ENCODE data around the gene GPBAR1. TPM values are rescaled to one million over a fixed set of nuclear protein-coding genes. Genes with fewer than 3 reads are reported as not detected.

The GPBAR1 gene
- total and polyA plus RNA-seq, 2 of the 8 experiments (the other 6 are each of a cell fraction or from before 2014, with no cell fraction given), result 0.32 to 0.59 TPM

DNA sequence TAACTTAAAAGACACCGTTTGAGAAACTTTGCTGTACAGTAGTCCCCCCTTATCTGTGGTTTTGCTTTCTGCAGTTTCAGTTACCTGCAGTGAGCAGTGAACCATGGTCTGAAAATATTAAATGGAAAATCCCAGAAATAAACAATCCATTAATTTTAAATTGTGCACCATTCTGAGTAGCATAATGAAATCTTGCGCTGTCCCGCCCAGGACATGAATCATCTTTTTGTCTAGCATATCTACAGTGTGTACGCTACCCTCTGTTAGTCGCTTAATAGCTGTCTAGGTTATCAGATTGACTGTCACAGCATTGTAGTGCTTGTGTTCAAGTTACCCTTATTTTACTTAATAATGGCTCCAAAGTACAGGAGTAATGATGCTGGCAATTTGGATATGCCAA, 37.8 kb upstream of the GPBAR1 start:
- Histone ChIP-seq H3K14ac (ENCODE audit: insufficient read length) (no peak overlapping the region), H3K9me3 (ENCODE audit: insufficient read depth in 2 of 2, low read depth in 1 of 2, low read length in 1 of 2) (no peaks in the 10 kb centered on the region), H3K27ac (ENCODE audit: low read depth, low read length) (no peak overlapping the region), H3K4me3 (ENCODE audit: extremely low read depth in 1 of 4, insufficient read depth in 2 of 4, low read depth in 3 of 4, low read length in 4 of 4) (no peak overlapping the region), H2BK15ac (ENCODE audit: low read length) (no peak overlapping the region), H3K23me2 (ENCODE audit: low read depth, low read length) (peaks cover 2% of the 10 kb centered on the region; the same call in 1 of the 2 replicates), H2BK12ac (ENCODE audit: low read depth, low read length) (no peak overlapping the region), H2AFZ (ENCODE audit: low read length) (no peak overlapping the region), H2BK120ac (replicated peaks; ENCODE audit: low read depth, low read length) (no peak overlapping the region), H3K23ac (ENCODE audit: insufficient read length) (no peak overlapping the region), H3K4me1 (replicated peaks in 1 of 4; ENCODE audit: control insufficient read depth in 3 of 4, insufficient read depth in 4 of 4, low read length in 3 of 4) (peaks cover 0 to 10% (median 2%) of the 10 kb centered on the region in 4 experiments; a peak in 3 of 7 replicates), H3K36me3 (ENCODE audit: control insufficient read depth in 2 of 4, insufficient read depth in 4 of 4, low read length in 3 of 4) (peaks cover 5 to 38% (median 17%) of the 10 kb centered on the region in 4 experiments; a peak in 7 of 8 replicates), H3K18ac (ENCODE audit: extremely low read depth, low read length) (no peak overlapping the region), H3K79me1 (ENCODE audit: low read depth, low read length) (peaks cover 5% of the 10 kb centered on the region; the same call in 1 of the 2 replicates), H3K56ac (replicated peaks; ENCODE audit: insufficient read length, low read depth, low read length) (no peak overlapping the region), H4K91ac (replicated peaks; ENCODE audit: insufficient read length, low read length) (no peak overlapping the region), H2BK5ac (ENCODE audit: low read depth, low read length) (no peak overlapping the region), H4K5ac (ENCODE audit: insufficient read length, low read depth, low read length) (no peak overlapping the region), H4K8ac (ENCODE audit: extremely low read depth, insufficient read depth, low read length) (no peak overlapping the region), H2BK20ac (ENCODE audit: low read length) (no peak overlapping the region), H3K79me2 (ENCODE audit: control insufficient read depth in 1 of 2, insufficient read depth in 2 of 2, low read length in 2 of 2) (peaks cover 36 to 76% of the 10 kb centered on the region in 2 experiments), H3K27me3 (replicated peaks in 1 of 4; ENCODE audit: control insufficient read depth in 3 of 4, extremely low read depth in 1 of 4, insufficient read depth in 3 of 4, low read length in 3 of 4) (no peaks in the 10 kb centered on the region), H3K4ac (replicated peaks; ENCODE audit: insufficient read length, low read depth, low read length) (no peak overlapping the region), H4K20me1 (replicated peaks in 1 of 2; ENCODE audit: control insufficient read depth in 1 of 2, insufficient read depth in 2 of 2, low read length in 2 of 2) (peaks cover 10 to 14% of the 10 kb centered on the region in 2 experiments), H2AK5ac (ENCODE audit: low read depth, low read length) (no peak overlapping the region), H3K4me2 (ENCODE audit: insufficient read depth in 1 of 2, low read depth in 2 of 2, low read length in 2 of 2) (no peak overlapping the region), H3K9ac (replicated peaks in 1 of 4; ENCODE audit: extremely low read depth in 1 of 4, low read depth in 3 of 4, low read length in 3 of 4) (no peak overlapping the region)
- WGBS, 2 experiments (ENCODE audit: extremely low coverage in 1 of 2, insufficient coverage in 1 of 2, insufficient read length in 1 of 2, insufficient replicate concordance in 2 of 2, low coverage in 1 of 2, low lambda C conversion rate in 2 of 2, missing lambda C conversion rate in 1 of 2), result 91% methylated on average over 5 of the region's 5 CpGs; no CpG with 5 or more reads in 1 of the 2 experiments
- POLR2A ChIA-PET (ENCODE audit: partially characterized antibody), result interaction anchor here (0.8 to 1.6 kb wide), 3 partner anchors 8 to 41 kb away, joined by 3 to 4 read pairs (median 3); no protein-coding TSS in a partner anchor
- CTCF ChIA-PET (ENCODE audit: partially characterized antibody), result interaction anchor here (1.2 to 1.7 kb wide), 2 partner anchors 11 to 42 kb away, joined by 3 read pairs; no protein-coding TSS in a partner anchor
- FAIRE-seq (no peak), DNase-seq (ENCODE audit: low read depth in 1 of 2, low spot score in 2 of 2) (no peak)
- TF ChIP-seq POLR2AphosphoS5 (IDR thresholded peaks at IDR 0.05; ENCODE audit: low read depth, low read length) (no peak), NRF1 (IDR thresholded peaks at IDR 0.05; ENCODE audit: low read depth, low read length) (no peak), ZNF274 (IDR thresholded peaks at IDR 0.05; ENCODE audit: borderline replicate concordance, extremely low read depth, low read length) (no peak), NANOG (IDR thresholded peaks at IDR 0.05; ENCODE audit: insufficient read depth, low read depth, low read length, poor library complexity, severe bottlenecking) (no peak), CBX5 (IDR thresholded peaks at IDR 0.05; ENCODE audit: low read depth, low read length) (no peak), GTF2F1 (IDR thresholded peaks at IDR 0.05; ENCODE audit: borderline replicate concordance, low read depth, low read length) (no peak), CEBPB (IDR thresholded peaks at IDR 0.05; ENCODE audit: low read depth, low read length) (no peak), EZH2 (IDR thresholded peaks at IDR 0.05; ENCODE audit: low read depth, low read length, severe bottlenecking) (no peak), HDAC2 (IDR thresholded peaks at IDR 0.05; ENCODE audit: borderline replicate concordance in 1 of 2, low read depth in 2 of 2, low read length in 2 of 2) (no peak), SRF (IDR thresholded peaks at IDR 0.05; ENCODE audit: low read depth, low read length) (no peak)
